Measurements from ENCODE around the gene CDK17.

GRCh38 chr12:96356831-96357230 lies 43.4 kb downstream of the CDK17 start:
- TF ChIP-seq GATA2 (IDR thresholded peaks at IDR 0.05; ENCODE audit: low read depth, low read length) (no peak), GATA3 (IDR thresholded peaks at IDR 0.05; ENCODE audit: low read depth, low read length) (no peak)

Measured in SH-SY5Y (cell line).